Stimulated activated memory B cell treated with anti-CD40 and anti-IgM and Interleukin-4, amounts not matched to agents 10 μg/mL and 1 μg/mL and 100 μg/mL, for 72 hours (primary cell): ENCODE results near the gene FAM209B.

Experiments
- ATAC-seq: fragments of 150-1000 bp; cut with Tn5 transposase; 2 replicates; pipeline ENCODE4 v1.10.0; 2021
- H3K27ac Mint-ChIP-seq: one replicate; pipeline ENCODE4 v1.8.0; 2022; ENCODE audit warnings: mild to moderate bottlenecking, mixed read lengths
- H3K27me3 Mint-ChIP-seq: one replicate; pipeline ENCODE4 v1.8.0; 2022; ENCODE audit warnings: mixed read lengths
- H3K36me3 Mint-ChIP-seq: one replicate; pipeline ENCODE4 v1.8.0; 2022; ENCODE audit warnings: mixed read lengths
- H3K4me1 Mint-ChIP-seq: one replicate; pipeline ENCODE4 v1.8.0; 2022; ENCODE audit warnings: mixed read lengths
- H3K4me3 Mint-ChIP-seq: one replicate; pipeline ENCODE4 v1.8.0; 2022; ENCODE audit warnings: mild to moderate bottlenecking, moderate library complexity, mixed read lengths
- H3K9me3 Mint-ChIP-seq: one replicate; pipeline ENCODE4 v1.8.0; 2022; ENCODE audit warnings: mixed read lengths

The FAM209B gene

GRCh38 chr20:56570832-56571231, 37.8 kb downstream of the FAM209B start:
- H3K9me3 Mint-ChIP-seq = no peaks in the 10 kb centered on the region
- no peaks in the 10 kb centered on the region for H3K4me1 Mint-ChIP-seq
- no peak overlapping the region for H3K27ac Mint-ChIP-seq
- H3K27me3 Mint-ChIP-seq = peaks cover 55% of the 10 kb centered on the region
- ATAC-seq = no peak
- no peak overlapping the region for H3K4me3 Mint-ChIP-seq
- no peaks in the 10 kb centered on the region for H3K36me3 Mint-ChIP-seq

GRCh38 chr20:56572172-56572571, 39.1 kb downstream of the FAM209B start:
- Mint-ChIP-seq H3K9me3 (no peaks in the 10 kb centered on the region), H3K36me3 (no peaks in the 10 kb centered on the region), H3K4me1 (no peaks in the 10 kb centered on the region), H3K4me3 (no peak overlapping the region), H3K27me3 (peaks cover 63% of the 10 kb centered on the region), H3K27ac (no peak overlapping the region)
- no peak for ATAC-seq

DNA sequence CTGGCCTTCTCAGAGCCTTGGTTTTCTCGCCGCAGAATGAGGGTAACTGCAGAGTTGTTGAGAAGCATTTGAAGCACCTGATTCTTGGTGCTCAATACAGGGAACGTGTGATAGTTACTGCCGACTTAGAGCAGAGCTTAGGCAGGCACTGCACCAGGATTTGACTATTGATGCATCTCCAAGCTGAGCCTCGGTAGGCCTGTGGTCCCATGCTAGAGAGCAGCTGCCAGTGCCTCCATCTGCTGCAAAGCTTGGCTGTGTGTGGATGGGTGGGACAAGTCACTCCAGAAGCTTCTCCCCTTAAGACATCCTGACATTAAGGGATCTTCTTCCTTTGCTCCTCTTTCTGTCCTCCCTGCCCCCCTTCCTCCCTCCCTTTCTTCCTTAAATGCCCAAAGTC, 40.9 kb downstream of the FAM209B start:
- peaks cover 62% of the 10 kb centered on the region for H3K27me3 Mint-ChIP-seq
- no peak for ATAC-seq

GRCh38 chr20:56574531-56575142, 41.6 kb downstream of the FAM209B start:
- ATAC-seq = no peak
- no peak overlapping the region for H3K27ac Mint-ChIP-seq
- H3K36me3 Mint-ChIP-seq = no peaks in the 10 kb centered on the region
- H3K27me3 Mint-ChIP-seq = peaks cover 62% of the 10 kb centered on the region
- H3K4me3 Mint-ChIP-seq = no peak overlapping the region
- no peaks in the 10 kb centered on the region for H3K4me1 Mint-ChIP-seq
- H3K9me3 Mint-ChIP-seq = no peaks in the 10 kb centered on the region

More for the DNA sequence above, 40.9 kb downstream of the FAM209B start:
- H3K9me3 Mint-ChIP-seq = no peaks in the 10 kb centered on the region
- H3K4me1 Mint-ChIP-seq = no peaks in the 10 kb centered on the region
- H3K27ac Mint-ChIP-seq = no peak overlapping the region
- H3K36me3 Mint-ChIP-seq = no peaks in the 10 kb centered on the region
- H3K4me3 Mint-ChIP-seq = no peak overlapping the region

- Mint-ChIP-seq H3K36me3 (no peaks in the 10 kb centered on the region), H3K9me3 (no peaks in the 10 kb centered on the region), H3K4me3 (no peak overlapping the region), H3K27me3 (peaks cover 57% of the 10 kb centered on the region), H3K27ac (no peak overlapping the region), H3K4me1 (no peaks in the 10 kb centered on the region)
- no peak for ATAC-seq
Measured at GRCh38 chr20:56575157-56575556, 42.1 kb downstream of the FAM209B start.

GRCh38 chr20:56575961-56576360, 42.9 kb downstream of the FAM209B start:
- Mint-ChIP-seq H3K9me3 (no peaks in the 10 kb centered on the region), H3K27ac (no peak overlapping the region), H3K36me3 (no peaks in the 10 kb centered on the region), H3K27me3 (peaks cover 49% of the 10 kb centered on the region), H3K4me1 (no peaks in the 10 kb centered on the region), H3K4me3 (no peak overlapping the region)
- ATAC-seq = no peak

DNA sequence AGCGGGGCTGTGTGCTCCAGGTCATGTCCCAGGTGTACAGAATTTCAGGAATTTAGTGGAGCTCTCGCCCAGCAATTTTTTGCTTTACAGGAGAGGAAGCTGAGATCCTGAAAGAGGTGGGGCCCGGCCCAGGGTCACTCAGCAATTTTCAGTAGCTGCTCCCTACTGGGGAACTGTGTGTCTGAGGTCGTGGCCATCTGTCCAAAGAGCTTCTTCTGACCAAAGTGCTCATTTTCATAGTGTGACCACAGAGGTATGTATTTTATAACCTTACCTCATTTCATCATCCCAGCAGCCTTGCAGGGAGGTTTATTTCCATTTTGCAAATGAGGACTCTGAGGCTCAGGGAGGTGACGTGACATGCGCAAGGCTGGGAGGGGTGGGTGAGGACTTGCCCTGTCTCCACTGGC, 46.3 kb downstream of the FAM209B start:
- no peak overlapping the region for H3K27ac Mint-ChIP-seq
- H3K4me3 Mint-ChIP-seq = no peak overlapping the region
- ATAC-seq = no peak
- peaks cover 30% of the 10 kb centered on the region for H3K27me3 Mint-ChIP-seq
- no peaks in the 10 kb centered on the region for H3K36me3 Mint-ChIP-seq
- no peaks in the 10 kb centered on the region for H3K4me1 Mint-ChIP-seq
- no peaks in the 10 kb centered on the region for H3K9me3 Mint-ChIP-seq

- Mint-ChIP-seq H3K27ac (no peak overlapping the region), H3K9me3 (no peaks in the 10 kb centered on the region), H3K4me1 (no peaks in the 10 kb centered on the region), H3K4me3 (no peak overlapping the region), H3K36me3 (no peaks in the 10 kb centered on the region), H3K27me3 (peaks cover 21% of the 10 kb centered on the region)
- ATAC-seq = no peak
Measured at GRCh38 chr20:56580226-56580625, 47.2 kb downstream of the FAM209B start.

DNA sequence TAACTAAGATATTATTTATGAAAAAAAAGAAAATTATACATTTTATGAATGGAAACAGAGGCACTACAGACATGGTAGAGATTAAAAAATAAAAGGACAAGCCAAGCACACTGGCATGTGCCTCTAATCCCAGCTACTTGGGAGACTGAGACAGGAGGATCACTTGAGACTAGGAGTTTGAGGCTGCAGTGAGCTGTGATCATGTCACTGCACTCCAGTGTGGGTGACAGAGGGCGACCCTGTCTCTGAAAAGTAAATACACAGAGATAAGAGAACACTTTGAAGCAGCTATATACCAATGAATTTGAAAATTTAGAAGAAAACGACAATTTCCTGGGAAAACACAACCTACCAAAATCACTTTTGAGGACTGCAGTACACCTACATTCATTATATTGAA, 48.7 kb downstream of the FAM209B start:
- Mint-ChIP-seq H3K4me1 (no peaks in the 10 kb centered on the region), H3K27ac (no peak overlapping the region), H3K27me3 (peaks cover 8% of the 10 kb centered on the region), H3K9me3 (no peaks in the 10 kb centered on the region), H3K4me3 (no peak overlapping the region), H3K36me3 (no peaks in the 10 kb centered on the region)
- ATAC-seq = no peak

DNA sequence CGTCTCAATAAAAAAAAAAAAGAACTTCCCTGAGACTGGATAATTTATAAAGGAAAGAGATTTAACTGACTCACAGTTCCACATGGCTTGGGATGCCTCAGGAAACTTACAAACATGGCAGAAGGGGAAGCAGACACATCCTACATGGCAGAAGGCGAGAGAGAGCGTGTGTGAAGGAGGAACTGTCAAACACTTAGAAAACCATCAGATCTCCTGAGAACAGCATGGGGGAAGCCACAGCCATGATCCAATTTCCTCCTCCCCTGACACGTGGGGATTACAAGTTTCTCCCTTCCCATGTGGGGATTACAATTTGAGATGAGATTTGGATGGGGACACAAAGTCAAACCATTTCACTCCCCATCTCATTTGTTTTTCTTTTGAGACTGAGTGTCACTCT, 49.5 kb downstream of the FAM209B start:
- H3K27me3 Mint-ChIP-seq = peaks cover 4% of the 10 kb centered on the region
- H3K9me3 Mint-ChIP-seq = no peaks in the 10 kb centered on the region
- ATAC-seq = no peak
- no peak overlapping the region for H3K27ac Mint-ChIP-seq
- H3K4me1 Mint-ChIP-seq = no peaks in the 10 kb centered on the region
- H3K36me3 Mint-ChIP-seq = no peaks in the 10 kb centered on the region
- H3K4me3 Mint-ChIP-seq = no peak overlapping the region

DNA sequence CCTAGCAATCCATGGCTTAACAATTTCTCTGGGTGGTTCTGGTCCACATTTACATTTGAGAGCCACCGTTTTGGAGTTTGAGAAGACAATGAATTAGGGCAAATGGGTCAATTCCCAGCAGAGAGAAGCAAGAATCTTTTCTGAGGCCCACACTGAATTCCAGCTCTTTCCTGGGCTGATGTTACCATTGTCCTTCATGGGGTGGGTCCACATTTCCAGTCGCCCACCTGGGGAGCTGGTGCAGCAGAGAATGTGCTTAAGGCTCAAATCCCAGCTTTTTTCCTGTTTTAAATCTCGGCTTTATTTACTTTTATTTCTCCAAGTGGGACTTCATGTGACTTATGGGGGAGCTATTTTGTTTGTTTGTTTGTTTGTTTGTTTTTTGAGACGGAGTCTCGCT, 51.9 kb downstream of the FAM209B start:
- H3K27ac Mint-ChIP-seq = no peak overlapping the region
- no peak overlapping the region for H3K4me3 Mint-ChIP-seq
- H3K4me1 Mint-ChIP-seq = no peaks in the 10 kb centered on the region
- no peak for ATAC-seq
- H3K27me3 Mint-ChIP-seq = no peaks in the 10 kb centered on the region
- H3K9me3 Mint-ChIP-seq = no peaks in the 10 kb centered on the region
- H3K36me3 Mint-ChIP-seq = no peaks in the 10 kb centered on the region
